PC-3 (cell line): ENCODE measurements around the gene PTGER4. TPM values are rescaled to one million over a fixed set of nuclear protein-coding genes. Genes with fewer than 3 reads are reported as not detected.

Experiments used
- ATAC-seq: fragments of 200-7000 bp; cut with Tn5 transposase; 2 replicates; pipeline ENCODE4 v1.9.1; 2020; ENCODE audit warnings: mild to moderate bottlenecking, moderate library complexity
- BruUV-seq: library from RNA; stranded (reverse); fragments of 400-500 nt; replicated peaks from 2 replicates; lab custom pipeline; 2021; lab: Mats Ljungman, UMichigan
- CTCF ChIA-PET: fragments of 300-600 bp; sonication (Branson Sonifier 250); formaldehyde crosslinking; loops from one replicate; lab custom pipeline; 2022; ENCODE audit warnings: antibody characterized with exemption; lab: Charles Lee
- POLR2A ChIA-PET: fragments of 300-600 bp; sonication (Branson Sonifier 250); formaldehyde crosslinking; loops from one replicate; lab custom pipeline; 2022; ENCODE audit warnings: antibody characterized with exemption; ENCODE audit not compliant: unreplicated experiment; lab: Charles Lee
- DNase-seq: peaks from one replicate; pipeline ENCODE4 v3.0.0-alpha.2; 2015
- H2AFZ ChIP-seq: fragments of 300-600 bp; sonication (generic); 2 replicates; pipeline ENCODE4 v1.6.0; 2016; ENCODE audit warnings: antibody characterized with exemption, low read length
- H3F3A ChIP-seq: fragments of 300-600 bp; sonication (generic); one replicate; pipeline ENCODE4 v1.6.0; 2017; ENCODE audit warnings: antibody characterized with exemption, low read length, control low read depth, mild to moderate bottlenecking; ENCODE audit not compliant: unreplicated experiment
- H3K27ac ChIP-seq: fragments of 300-600 bp; sonication (generic); 2 replicates; pipeline ENCODE4 v1.5.1; 2016; ENCODE audit warnings: mild to moderate bottlenecking, low read length
- H3K27me3 ChIP-seq: fragments of 300-600 bp; sonication (generic); 2 replicates; pipeline ENCODE4 v1.6.1; 2016; ENCODE audit warnings: low read length, mixed read lengths
- H3K36me3 ChIP-seq: fragments of 300-600 bp; sonication (generic); 2 replicates; pipeline ENCODE4 v1.6.1; 2016; ENCODE audit warnings: low read depth, mixed run types, low read length, mixed read lengths
- H3K4me1 ChIP-seq: fragments of 300-600 bp; sonication (generic); 2 replicates; pipeline ENCODE4 v1.5.1; 2016; ENCODE audit warnings: low read length; ENCODE audit not compliant: insufficient read depth
- H3K4me2 ChIP-seq: fragments of 300-600 bp; sonication (generic); 2 replicates; pipeline ENCODE4 v1.6.0; 2016; ENCODE audit warnings: low read length
- H3K4me3 ChIP-seq: fragments of 300-600 bp; sonication (generic); 2 replicates; pipeline ENCODE4 v1.5.1; 2016; ENCODE audit warnings: mild to moderate bottlenecking, low read length, mixed read lengths
- H3K79me2 ChIP-seq: fragments of 300-600 bp; sonication (generic); 2 replicates; pipeline ENCODE4 v1.6.1; 2017; ENCODE audit warnings: low read length, mixed read lengths
- H3K9ac ChIP-seq: fragments of 300-600 bp; sonication (generic); 2 replicates; pipeline ENCODE4 v1.6.0; 2016; ENCODE audit warnings: mild to moderate bottlenecking, low read length
- H3K9me2 ChIP-seq: fragments of 300-600 bp; sonication (generic); replicated peaks from 2 replicates; pipeline ENCODE4 v1.6.1; 2016; ENCODE audit warnings: mixed run types, low read length, mixed read lengths
- H3K9me3 ChIP-seq: fragments of 300-600 bp; sonication (generic); 2 replicates; pipeline ENCODE4 v1.6.1; 2016; ENCODE audit warnings: low read length, mixed read lengths
- H4K20me1 ChIP-seq: fragments of 300-600 bp; sonication (generic); 2 replicates; pipeline ENCODE4 v1.6.1; 2016; ENCODE audit warnings: low read length, mixed read lengths
- CTCF ChIP-seq: fragments of 300-600 bp; sonication (generic); conservative IDR thresholded peaks from 2 replicates; pipeline ENCODE4 v1.5.1; 2017; ENCODE audit warnings: antibody characterized with exemption, low read depth, mild to moderate bottlenecking, low read length
- EZH2 ChIP-seq: fragments of 300-600 bp; sonication (generic); IDR thresholded peaks from one replicate; pipeline ENCODE4 v1.6.1; 2017; ENCODE audit warnings: antibody characterized with exemption, mild to moderate bottlenecking, low read length; ENCODE audit not compliant: unreplicated experiment
- EZH2phosphoT487 ChIP-seq: fragments of 300-600 bp; sonication (generic); IDR thresholded peaks from 2 replicates; pipeline ENCODE4 v1.6.1; 2018; ENCODE audit warnings: mild to moderate bottlenecking, antibody characterized with exemption, low read length, borderline replicate concordance
- intact Hi-C: fragments of 100-400 bp; cut with micrococcal nuclease; formaldehyde crosslinking; loops from 2 replicates; pipeline ENCODE4 v1.9.0; 2023
- total RNA-seq: library from RNA; depleted of rRNA; stranded (reverse); fragments of >200 nt; gene quantifications from 2 replicates; pipeline ENCODE4 v1.2.3, GENCODE V29; 2014

Gene PTGER4
- total RNA-seq, 1 experiment from 2014 or later, result 49.5 TPM

- H3K9me3 ChIP-seq, result no peaks in the 10 kb centered on the region
- no TSS peak for BruUV-seq
- intact Hi-C loops, result no loop called here
- peaks cover 3% of the 10 kb centered on the region; the same call in 1 of the 2 replicates for H3K79me2 ChIP-seq
- H4K20me1 ChIP-seq, result no peaks in the 10 kb centered on the region
- H3K4me3 ChIP-seq, result no peak overlapping the region
- no peak for ATAC-seq
- peaks cover 14% of the 10 kb centered on the region for H3K4me1 ChIP-seq
- H3F3A ChIP-seq, result no peaks in the 10 kb centered on the region
- no peak overlapping the region for H3K27ac ChIP-seq
- TF ChIP-seq EZH2phosphoT487, result no peak
- no peak for TF ChIP-seq EZH2
- TF ChIP-seq CTCF, result no peak
- DNase-seq, result no peak
- POLR2A ChIA-PET, result no interaction called here
- H3K27me3 ChIP-seq, result no peaks in the 10 kb centered on the region
- H3K36me3 ChIP-seq, result no peaks in the 10 kb centered on the region
- H2AFZ ChIP-seq, result no peak overlapping the region
- no peaks in the 10 kb centered on the region for H3K9me2 ChIP-seq
- CTCF ChIA-PET, result no interaction called here
- no peak overlapping the region for H3K4me2 ChIP-seq
- H3K9ac ChIP-seq, result no peak overlapping the region
Measured at GRCh38 chr5:40672425-40672824, 7.3 kb upstream of the PTGER4 start.

- Histone ChIP-seq H3K27me3 (no peaks in the 10 kb centered on the region), H4K20me1 (no peaks in the 10 kb centered on the region), H3K9me3 (no peaks in the 10 kb centered on the region), H3K27ac (no peak overlapping the region), H3K9ac (no peak overlapping the region), H3K4me2 (no peak overlapping the region), H3K4me1 (peaks cover 19% of the 10 kb centered on the region), H2AFZ (no peak overlapping the region), H3K9me2 (no peaks in the 10 kb centered on the region), H3K36me3 (no peaks in the 10 kb centered on the region), H3K4me3 (no peak overlapping the region), H3F3A (no peaks in the 10 kb centered on the region), H3K79me2 (peaks cover 10% of the 10 kb centered on the region; the same call in 1 of the 2 replicates)
- TF ChIP-seq EZH2phosphoT487 (no peak), CTCF (no peak), EZH2 (no peak)
- no TSS peak for BruUV-seq
- DNase-seq (no peak), ATAC-seq (no peak)
- intact Hi-C loops, result no loop called here
- ChIA-PET POLR2A (no interaction called here), CTCF (no interaction called here)
Measured at GRCh38 chr5:40674661-40675235, 5.0 kb upstream of the PTGER4 start.

- Histone ChIP-seq H3K4me3 (no peak overlapping the region), H3K4me2 (no peak overlapping the region), H3K79me2 (peaks cover 18% of the 10 kb centered on the region), H3F3A (no peaks in the 10 kb centered on the region), H3K9ac (no peak overlapping the region), H3K36me3 (no peaks in the 10 kb centered on the region), H2AFZ (no peak overlapping the region), H3K9me2 (no peaks in the 10 kb centered on the region), H3K27ac (no peak overlapping the region), H3K4me1 (peaks cover 19% of the 10 kb centered on the region), H4K20me1 (no peaks in the 10 kb centered on the region), H3K27me3 (no peaks in the 10 kb centered on the region), H3K9me3 (no peaks in the 10 kb centered on the region)
- POLR2A ChIA-PET, result no interaction called here
- BruUV-seq, result no TSS peak
- TF ChIP-seq EZH2, result no peak
- no peak for TF ChIP-seq CTCF
- TF ChIP-seq EZH2phosphoT487, result no peak
- ATAC-seq (no peak), DNase-seq (no peak)
- intact Hi-C loops, result no loop called here
- CTCF ChIA-PET, result no interaction called here
Measured at GRCh38 chr5:40675396-40676133, 4.2 kb upstream of the PTGER4 start.
